BLaER1 (cell line): ENCODE results near the gene PTPRA.
"Not testable (repeated sequence)": the region's sequence is repeated elsewhere in the genome, so short reads cannot be mapped to it uniquely, and the experiment has no call there.

Source experiments
- H3K27ac ChIP-seq: shearing (Covaris generic); formaldehyde crosslinking; 2 replicates; pipeline ENCODE4 v1.8.1; 2022
- H3K27me3 ChIP-seq: shearing (Covaris generic); formaldehyde crosslinking; 2 replicates; pipeline ENCODE4 v1.8.1; 2022
- H3K36me3 ChIP-seq: shearing (Covaris generic); formaldehyde crosslinking; 2 replicates; pipeline ENCODE4 v1.8.1; 2022
- H3K4me1 ChIP-seq: shearing (Covaris generic); formaldehyde crosslinking; 2 replicates; pipeline ENCODE4 v1.8.1; 2022
- H3K4me2 ChIP-seq: shearing (Covaris generic); formaldehyde crosslinking; 2 replicates; pipeline ENCODE4 v1.8.1; 2022
- H3K4me3 ChIP-seq: shearing (Covaris generic); formaldehyde crosslinking; 2 replicates; pipeline ENCODE4 v1.8.1; 2022
- H3K9ac ChIP-seq: shearing (Covaris generic); formaldehyde crosslinking; 2 replicates; pipeline ENCODE4 v1.8.1; 2022
- H3K9me3 ChIP-seq: shearing (Covaris generic); formaldehyde crosslinking; 2 replicates; pipeline ENCODE4 v1.8.1; 2022
- H4K20me1 ChIP-seq: shearing (Covaris generic); formaldehyde crosslinking; 2 replicates; pipeline ENCODE4 v1.8.1; 2022
- Cebpa-rat ChIP-seq: shearing (Covaris generic); IDR thresholded peaks from 2 replicates; pipeline ENCODE4 v1.8.1; 2022

The PTPRA gene

DNA sequence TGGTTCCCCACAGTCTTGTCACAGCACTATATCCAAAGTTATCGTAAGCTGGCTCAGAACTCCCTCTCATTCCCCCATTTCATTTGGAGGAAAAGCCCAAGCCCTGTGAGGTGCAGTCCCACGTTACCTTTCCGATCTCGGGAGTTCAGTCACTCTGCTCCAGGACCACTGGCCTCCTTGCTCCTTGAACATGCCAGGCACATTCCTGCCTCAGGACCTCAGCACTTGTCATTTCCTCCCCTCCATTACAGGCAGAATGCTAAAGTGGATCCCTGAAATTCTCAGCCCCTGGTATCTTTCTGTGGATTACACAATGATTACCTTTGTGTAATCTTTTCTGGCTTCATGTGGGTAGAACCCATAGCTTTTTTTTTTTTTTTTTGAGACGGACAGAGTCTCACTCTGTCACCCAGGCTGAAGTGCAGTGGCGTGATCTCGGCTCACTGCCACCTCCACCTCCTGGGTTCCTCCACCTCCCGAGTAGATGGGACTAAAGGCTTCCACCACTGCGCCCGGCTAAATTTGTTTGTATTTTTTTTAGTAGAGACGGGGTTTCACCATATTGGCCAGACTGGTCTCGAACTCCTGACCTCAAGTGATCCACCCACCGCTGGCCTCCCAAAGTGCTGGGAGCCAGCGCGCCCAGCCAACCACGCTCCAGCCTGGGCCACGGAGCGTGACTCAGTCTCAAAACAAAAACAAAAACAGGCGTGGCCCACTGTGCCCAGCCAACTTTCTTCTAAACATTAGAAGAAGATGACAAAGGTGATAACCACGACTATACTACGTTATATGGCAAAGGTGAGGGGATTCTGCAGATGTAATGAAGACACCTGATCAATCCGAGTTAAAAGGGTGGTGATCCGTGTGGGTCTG is 194.1 kb downstream of the PTPRA start:
- no peaks in the 10 kb centered on the region for H3K9me3 ChIP-seq
- H3K9ac ChIP-seq: 0 out of 2 replicates have a peak overlapping the region, but pooled peaks have one; percentile 35
- peak overlapping the region; percentile 51 for H3K4me2 ChIP-seq
- TF ChIP-seq Cebpa-rat: no peak
- peaks cover 20% of the 10 kb centered on the region for H3K27me3 ChIP-seq
- H4K20me1 ChIP-seq: no peaks in the 10 kb centered on the region
- peaks cover 18% of the 10 kb centered on the region for H3K4me1 ChIP-seq
- 0 out of 2 replicates have a peak overlapping the region, but pooled peaks have one; percentile 9 for H3K27ac ChIP-seq
- no peaks in the 10 kb centered on the region for H3K36me3 ChIP-seq
- no peak overlapping the region for H3K4me3 ChIP-seq

GRCh38 chr20:3068075-3068474 is 194.8 kb downstream of the PTPRA start:
- Histone ChIP-seq H3K9me3 (no peaks in the 10 kb centered on the region), H3K4me3 (no peak overlapping the region), H3K4me1 (peaks cover 18% of the 10 kb centered on the region), H4K20me1 (no peaks in the 10 kb centered on the region), H3K4me2 (peak overlapping the region; percentile 51), H3K27me3 (peaks cover 27% of the 10 kb centered on the region), H3K27ac (0 out of 2 replicates have a peak overlapping the region, but pooled peaks have one; percentile 9), H3K9ac (0 out of 2 replicates have a peak overlapping the region, but pooled peaks have one; percentile 35), H3K36me3 (no peaks in the 10 kb centered on the region)
- no peak for TF ChIP-seq Cebpa-rat

DNA sequence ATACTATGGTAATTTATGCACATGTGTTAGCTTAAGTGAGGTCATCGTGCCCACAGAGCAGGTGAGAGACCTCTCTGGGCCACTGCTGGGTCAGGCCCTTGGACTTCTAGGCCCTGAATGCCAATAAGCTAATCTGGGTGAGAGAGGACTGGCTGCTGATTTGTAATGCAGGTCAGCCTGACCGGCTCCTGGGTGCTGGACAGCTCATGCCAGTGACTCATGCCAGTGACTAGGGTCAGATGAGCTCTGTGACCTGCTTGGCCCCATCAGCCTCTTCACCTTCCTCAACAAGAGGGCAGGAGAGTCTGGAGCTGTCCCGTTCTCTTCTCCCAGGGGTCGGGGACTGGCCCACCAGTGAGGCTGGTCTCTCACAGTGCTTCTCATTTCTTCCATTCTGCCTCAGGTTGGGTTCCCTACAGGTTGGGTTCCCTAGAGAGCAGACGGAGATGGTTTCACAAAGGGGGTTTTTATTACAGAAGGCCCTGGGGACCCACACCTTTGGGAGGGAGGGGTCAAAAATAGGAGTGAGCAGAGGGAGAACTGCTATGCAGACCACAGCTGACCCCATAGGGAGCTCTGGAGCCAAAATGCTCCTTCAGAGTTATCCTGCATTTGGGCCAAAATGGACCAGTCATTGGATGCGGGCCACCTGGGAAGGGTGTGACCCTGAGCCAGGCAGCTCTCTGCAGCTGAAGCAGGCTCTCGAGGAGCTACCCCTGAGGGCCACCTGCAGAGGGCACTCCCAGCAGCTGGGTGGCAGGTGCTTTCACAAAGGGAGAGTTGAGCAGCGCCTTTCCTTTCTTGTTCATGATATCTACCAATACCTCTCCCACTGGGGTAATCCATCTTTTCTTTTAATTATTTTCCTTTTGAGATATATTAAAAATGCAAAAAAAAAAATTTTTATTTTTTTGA is 196.0 kb downstream of the PTPRA start:
- H3K4me2 ChIP-seq: no peak overlapping the region
- H3K9me3 ChIP-seq: no peaks in the 10 kb centered on the region
- no peaks in the 10 kb centered on the region for H3K36me3 ChIP-seq
- no peak overlapping the region for H3K4me3 ChIP-seq
- H4K20me1 ChIP-seq: no peaks in the 10 kb centered on the region
- H3K9ac ChIP-seq: no peak overlapping the region
- peaks cover 18% of the 10 kb centered on the region for H3K4me1 ChIP-seq
- H3K27me3 ChIP-seq: peaks cover 39% of the 10 kb centered on the region
- TF ChIP-seq Cebpa-rat: no peak
- no peak overlapping the region for H3K27ac ChIP-seq

- H3K27ac ChIP-seq: no peak overlapping the region
- no peaks in the 10 kb centered on the region; the same call in 1 of the 2 replicates for H4K20me1 ChIP-seq
- no peaks in the 10 kb centered on the region for H3K9me3 ChIP-seq
- TF ChIP-seq Cebpa-rat: no peak
- H3K4me3 ChIP-seq: no peak overlapping the region
- no peaks in the 10 kb centered on the region for H3K36me3 ChIP-seq
- H3K27me3 ChIP-seq: peaks cover 44% of the 10 kb centered on the region
- H3K4me2 ChIP-seq: no peak overlapping the region
- H3K4me1 ChIP-seq: peaks cover 18% of the 10 kb centered on the region
- no peak overlapping the region for H3K9ac ChIP-seq
Observed at GRCh38 chr20:3070725-3071124, 197.4 kb downstream of the PTPRA start.

DNA sequence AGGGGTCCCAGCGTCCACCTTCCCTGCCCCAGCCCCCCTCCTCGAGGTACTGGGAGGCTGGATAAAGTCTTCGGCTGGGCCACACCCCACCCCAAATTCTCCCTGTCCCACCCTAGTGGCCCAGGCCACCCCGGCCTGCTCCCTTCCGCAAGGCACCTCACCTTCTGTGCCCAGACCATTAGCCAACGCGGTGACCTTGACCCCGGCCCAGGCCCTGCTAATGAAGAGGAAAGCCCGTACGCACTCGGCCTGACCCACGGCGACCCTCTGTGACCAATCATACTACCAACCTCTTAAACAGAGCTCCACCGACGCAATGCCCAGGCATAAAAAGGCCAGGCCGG is 198.0 kb downstream of the PTPRA start:
- Histone ChIP-seq H3K27ac (no peak overlapping the region), H3K9me3 (no peaks in the 10 kb centered on the region), H3K4me1 (peaks cover 18% of the 10 kb centered on the region), H3K27me3 (peaks cover 44% of the 10 kb centered on the region), H4K20me1 (no peaks in the 10 kb centered on the region; the same call in 1 of the 2 replicates), H3K9ac (no peak overlapping the region), H3K4me2 (peak overlapping the region; percentile 43), H3K4me3 (peak overlapping the region; percentile 55), H3K36me3 (no peaks in the 10 kb centered on the region)
- TF ChIP-seq Cebpa-rat: no peak

DNA sequence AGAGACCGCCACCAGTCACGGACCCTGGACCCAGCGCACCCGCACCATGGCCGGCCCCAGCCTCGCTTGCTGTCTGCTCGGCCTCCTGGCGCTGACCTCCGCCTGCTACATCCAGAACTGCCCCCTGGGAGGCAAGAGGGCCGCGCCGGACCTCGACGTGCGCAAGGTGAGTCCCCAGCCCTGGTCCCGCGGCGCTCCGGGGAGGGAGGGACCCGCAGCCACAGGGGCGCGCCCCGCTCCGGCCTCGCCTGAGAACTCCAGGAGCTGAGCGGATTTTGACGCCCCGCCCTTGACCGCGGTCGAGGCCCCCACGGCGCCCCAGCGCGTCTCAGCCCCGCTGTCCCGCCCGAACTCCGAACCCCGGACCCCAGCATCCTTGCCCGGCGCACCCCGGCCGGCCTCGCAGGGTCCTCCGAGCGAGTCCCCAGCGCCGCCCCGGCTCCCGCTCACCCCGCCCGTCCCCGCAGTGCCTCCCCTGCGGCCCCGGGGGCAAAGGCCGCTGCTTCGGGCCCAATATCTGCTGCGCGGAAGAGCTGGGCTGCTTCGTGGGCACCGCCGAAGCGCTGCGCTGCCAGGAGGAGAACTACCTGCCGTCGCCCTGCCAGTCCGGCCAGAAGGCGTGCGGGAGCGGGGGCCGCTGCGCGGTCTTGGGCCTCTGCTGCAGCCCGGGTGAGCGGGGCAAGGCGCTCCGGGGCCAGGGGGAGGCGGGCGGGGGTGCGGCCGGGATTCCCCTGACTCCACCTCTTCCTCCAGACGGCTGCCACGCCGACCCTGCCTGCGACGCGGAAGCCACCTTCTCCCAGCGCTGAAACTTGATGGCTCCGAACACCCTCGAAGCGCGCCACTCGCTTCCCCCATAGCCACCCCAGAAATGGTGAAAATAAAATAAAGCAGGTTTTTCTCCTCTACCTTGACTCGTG is 198.6 kb downstream of the PTPRA start, which contains the start of gene OXT:
Gene OXT (plus strand): TSS at position 11 of the 920 bp plus-strand sequence. CDS start 36 bp downstream, at position 47.
- no peaks in the 10 kb centered on the region; the same call in 1 of the 2 replicates for H4K20me1 ChIP-seq
- H3K4me3 ChIP-seq: peak within 1 kb of the TSS; percentile 55
- peak within 1 kb of the TSS; percentile 43 for H3K4me2 ChIP-seq
- H3K36me3 ChIP-seq: no peaks in the 10 kb centered on the region
- TF ChIP-seq Cebpa-rat: no peak
- H3K9ac ChIP-seq: no peak within 1 kb of the TSS
- H3K27ac ChIP-seq: no peak within 1 kb of the TSS
- peaks cover 16% of the 10 kb centered on the region for H3K4me1 ChIP-seq
- H3K27me3 ChIP-seq: peaks cover 46% of the 10 kb centered on the region
- no peaks in the 10 kb centered on the region for H3K9me3 ChIP-seq

DNA sequence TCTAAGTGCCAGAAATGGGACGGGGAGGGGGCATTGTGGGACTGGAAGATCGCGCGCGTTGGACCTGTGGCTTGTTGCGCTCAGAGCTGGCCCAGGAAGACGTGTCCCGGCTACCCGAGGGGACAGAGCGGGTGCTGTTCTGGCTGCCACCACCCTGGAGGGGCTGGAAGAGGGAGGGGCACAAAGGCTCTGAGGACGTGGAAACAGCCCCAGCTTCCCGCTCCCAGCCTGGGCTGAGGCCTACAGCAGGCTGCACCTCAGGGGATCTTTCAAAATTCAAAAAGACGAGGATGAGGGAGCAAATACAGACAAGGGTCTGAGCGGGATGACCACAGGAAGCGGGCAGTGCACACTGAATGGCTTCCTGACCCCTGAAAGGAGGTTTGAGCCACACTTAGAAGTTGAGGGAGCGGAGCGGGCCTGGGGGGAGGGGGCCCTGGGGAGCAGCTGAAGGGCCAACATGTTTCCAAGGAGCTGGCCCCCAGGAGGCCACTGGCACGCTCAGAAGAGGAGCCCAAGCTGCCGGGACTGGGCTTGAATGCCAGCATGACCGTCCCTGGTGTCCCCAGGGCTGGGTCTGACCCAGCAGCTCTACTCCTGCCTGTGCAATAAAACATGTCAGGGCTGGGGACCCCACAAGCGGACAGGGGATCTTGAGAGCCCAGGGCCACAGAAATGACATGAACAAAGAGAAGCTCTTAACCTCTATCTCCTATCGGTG is 199.4 kb downstream of the PTPRA start:
- Histone ChIP-seq H3K9me3 (no peaks in the 10 kb centered on the region), H3K27ac (no peak overlapping the region), H3K4me1 (peaks cover 7% of the 10 kb centered on the region), H3K27me3 (peaks cover 54% of the 10 kb centered on the region), H3K4me2 (peak overlapping the region; percentile 43), H3K4me3 (no peak overlapping the region), H3K9ac (no peak overlapping the region), H3K36me3 (no peaks in the 10 kb centered on the region), H4K20me1 (no peaks in the 10 kb centered on the region; the same call in 1 of the 2 replicates)
- no peak for TF ChIP-seq Cebpa-rat

- H3K4me2 ChIP-seq, H3K27ac ChIP-seq, H3K9ac ChIP-seq: not testable (repeated sequence)
Observed at GRCh38 chr20:3073251-3073643, 200.0 kb downstream of the PTPRA start.

More at GRCh38 chr20:3073251-3073643, 200.0 kb downstream of the PTPRA start:
- H3K4me3 ChIP-seq, H3K9me3 ChIP-seq, H4K20me1 ChIP-seq, H3K36me3 ChIP-seq, H3K4me1 ChIP-seq: not testable (repeated sequence)
- H3K27me3 ChIP-seq: peaks cover 58% of the 10 kb centered on the region
